GM10266 (cell line): ENCODE results near the gene USP35.
"Not testable (repeated sequence)": the region's sequence is repeated elsewhere in the genome, so short reads cannot be mapped to it uniquely, and the experiment has no call there.

Source experiments
- DNase-seq: peaks from one replicate; pipeline ENCODE4 v3.0.0; 2012; ENCODE audit errors: extremely low spot score
- TF ChIP-seq, protein P1 (sequence below): IDR thresholded peaks from 2 replicates; pipeline ENCODE4 v1.5.1; 2012; ENCODE audit warnings: mild to moderate bottlenecking, low read depth; ENCODE audit not compliant: control insufficient read depth, insufficient read depth; ENCODE audit errors: missing control alignments

The USP35 gene

DNA sequence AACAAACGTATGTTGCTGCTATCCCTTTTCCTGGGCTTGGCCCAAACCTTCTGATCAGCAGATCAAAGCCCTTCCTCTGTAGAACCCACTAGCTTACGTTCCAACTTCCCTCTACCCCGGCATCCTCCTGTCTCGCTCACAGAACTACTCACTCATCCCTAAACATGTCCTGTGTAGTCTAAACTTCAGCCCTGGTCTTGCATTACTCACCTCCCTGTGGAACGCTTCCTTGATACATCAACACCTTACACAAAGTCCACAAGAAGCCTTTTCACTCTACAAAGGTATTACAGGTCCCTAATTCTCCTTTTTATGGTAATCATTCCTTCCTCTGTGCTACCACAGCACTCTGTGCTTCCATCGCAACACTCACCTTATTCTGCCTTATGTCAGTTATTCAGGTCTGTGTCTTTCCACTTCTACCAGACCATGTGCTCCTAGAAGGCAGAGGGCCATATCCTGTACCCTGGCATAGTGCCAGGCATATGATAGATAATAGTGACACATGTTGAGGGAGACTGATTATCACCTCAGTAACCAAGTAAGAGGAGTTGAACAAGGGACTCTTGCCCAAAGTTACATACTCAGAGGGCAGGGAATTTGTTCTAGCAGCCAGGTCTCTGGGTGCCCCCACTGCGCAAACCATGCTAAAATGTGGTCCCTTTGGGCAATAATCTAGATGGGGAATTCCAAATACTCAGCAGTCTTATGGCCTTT is 41.6 kb downstream of the USP35 start:
- TF ChIP-seq, protein P1, sequence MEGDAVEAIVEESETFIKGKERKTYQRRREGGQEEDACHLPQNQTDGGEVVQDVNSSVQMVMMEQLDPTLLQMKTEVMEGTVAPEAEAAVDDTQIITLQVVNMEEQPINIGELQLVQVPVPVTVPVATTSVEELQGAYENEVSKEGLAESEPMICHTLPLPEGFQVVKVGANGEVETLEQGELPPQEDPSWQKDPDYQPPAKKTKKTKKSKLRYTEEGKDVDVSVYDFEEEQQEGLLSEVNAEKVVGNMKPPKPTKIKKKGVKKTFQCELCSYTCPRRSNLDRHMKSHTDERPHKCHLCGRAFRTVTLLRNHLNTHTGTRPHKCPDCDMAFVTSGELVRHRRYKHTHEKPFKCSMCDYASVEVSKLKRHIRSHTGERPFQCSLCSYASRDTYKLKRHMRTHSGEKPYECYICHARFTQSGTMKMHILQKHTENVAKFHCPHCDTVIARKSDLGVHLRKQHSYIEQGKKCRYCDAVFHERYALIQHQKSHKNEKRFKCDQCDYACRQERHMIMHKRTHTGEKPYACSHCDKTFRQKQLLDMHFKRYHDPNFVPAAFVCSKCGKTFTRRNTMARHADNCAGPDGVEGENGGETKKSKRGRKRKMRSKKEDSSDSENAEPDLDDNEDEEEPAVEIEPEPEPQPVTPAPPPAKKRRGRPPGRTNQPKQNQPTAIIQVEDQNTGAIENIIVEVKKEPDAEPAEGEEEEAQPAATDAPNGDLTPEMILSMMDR: no peak
- no peak for DNase-seq

DNA sequence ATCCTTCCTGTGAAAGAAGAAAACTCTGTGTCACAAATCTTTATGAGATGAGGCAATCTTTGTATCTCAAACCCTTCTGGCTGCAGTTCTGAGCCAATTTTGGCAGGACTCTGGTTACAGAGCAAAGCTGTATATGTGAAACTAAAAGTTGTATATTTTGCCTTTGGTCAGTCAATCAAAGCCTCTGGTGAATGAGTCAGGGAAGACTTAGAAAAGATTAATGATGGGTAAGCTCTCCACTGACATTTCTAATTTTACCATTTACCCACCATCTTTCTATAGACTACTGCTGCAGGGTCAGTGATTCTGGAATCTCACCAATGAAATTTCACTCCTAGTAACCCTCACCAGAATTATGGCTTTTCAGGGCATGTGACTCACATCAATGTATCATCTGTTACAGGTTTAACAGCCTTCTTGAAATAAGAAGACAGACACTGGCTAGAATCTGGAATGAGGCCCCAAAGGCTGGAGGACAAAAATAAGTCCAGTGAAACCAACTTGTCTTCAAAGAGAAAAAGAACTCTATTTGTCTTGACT is 43.3 kb downstream of the USP35 start:
- no peak for DNase-seq
- TF ChIP-seq, protein P1: no peak

DNA sequence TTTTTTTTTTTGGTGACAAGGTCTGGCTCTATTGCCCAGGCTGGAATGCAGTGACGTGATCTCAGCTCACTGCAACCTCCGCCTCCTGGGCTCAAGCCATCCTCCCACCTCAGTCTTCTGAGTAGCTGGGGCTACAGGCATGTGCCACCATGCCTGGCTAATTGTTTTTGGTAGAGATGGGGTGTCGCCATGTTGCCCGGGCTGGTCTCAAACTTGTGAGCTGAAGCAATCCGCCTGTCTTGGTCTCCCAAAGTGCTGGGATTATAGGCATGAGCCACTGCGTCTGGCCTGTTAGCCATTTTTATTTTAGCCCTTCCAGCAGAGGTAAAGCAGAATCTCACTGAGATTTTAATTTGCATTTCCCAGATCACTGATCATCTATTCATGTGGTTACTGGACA is 44.3 kb downstream of the USP35 start:
- not testable (repeated sequence) for DNase-seq

DNA sequence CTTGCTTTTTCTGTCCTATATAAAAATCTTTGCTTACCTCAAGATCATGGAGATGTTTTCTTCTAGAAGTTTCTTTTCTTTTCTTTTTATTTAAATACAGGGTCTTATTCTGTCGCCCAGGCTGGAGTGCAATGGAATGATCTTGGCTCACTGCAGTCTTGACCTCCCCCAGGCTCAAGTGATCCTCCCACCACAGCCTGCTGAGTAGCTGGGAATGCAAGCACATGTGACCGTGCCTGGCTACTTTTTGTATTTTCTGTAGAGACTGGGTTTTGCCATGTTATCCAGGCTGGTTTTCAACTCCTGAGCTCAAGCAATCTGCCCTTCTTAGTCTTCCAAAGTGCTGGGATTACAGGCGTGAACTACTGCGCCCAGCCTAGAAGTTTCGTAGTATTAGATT is 45.3 kb downstream of the USP35 start:
- DNase-seq: no peak
- TF ChIP-seq, protein P1: no peak

DNA sequence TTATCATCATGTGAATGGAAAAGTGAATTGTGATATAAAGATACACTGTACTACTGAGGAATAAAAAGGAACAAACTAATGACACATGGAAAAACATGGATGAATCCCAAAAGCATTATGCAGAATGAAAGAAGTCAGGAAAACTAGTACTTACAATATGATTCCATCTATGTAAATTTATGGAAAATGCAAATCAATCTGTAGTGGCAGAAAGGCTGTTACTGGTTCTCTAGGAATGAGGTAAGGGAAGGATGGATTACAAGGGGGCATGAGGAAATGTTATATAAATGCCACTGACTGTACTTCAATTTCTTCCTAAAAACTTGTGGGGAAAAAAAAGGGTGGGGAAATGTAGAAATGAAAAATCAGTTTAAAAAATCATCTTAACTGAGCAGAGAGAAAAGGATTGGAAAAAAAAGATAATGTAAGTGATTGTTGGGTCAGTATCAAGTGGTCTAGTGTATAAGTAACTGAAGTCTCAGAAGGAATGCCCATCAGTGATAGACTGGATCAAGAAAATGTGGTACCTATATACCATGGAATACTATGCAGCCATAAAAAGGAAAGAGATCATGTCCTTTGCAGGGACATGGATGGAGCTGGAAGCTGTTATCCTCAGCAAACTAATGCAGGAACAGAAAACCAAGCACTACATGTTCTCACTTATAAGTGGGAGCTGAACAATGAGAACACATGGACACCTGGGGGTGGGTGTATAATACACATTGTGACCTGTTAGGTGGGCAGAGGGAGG is 48.8 kb downstream of the USP35 start:
- DNase-seq: no peak
- TF ChIP-seq, protein P1: no peak

DNA sequence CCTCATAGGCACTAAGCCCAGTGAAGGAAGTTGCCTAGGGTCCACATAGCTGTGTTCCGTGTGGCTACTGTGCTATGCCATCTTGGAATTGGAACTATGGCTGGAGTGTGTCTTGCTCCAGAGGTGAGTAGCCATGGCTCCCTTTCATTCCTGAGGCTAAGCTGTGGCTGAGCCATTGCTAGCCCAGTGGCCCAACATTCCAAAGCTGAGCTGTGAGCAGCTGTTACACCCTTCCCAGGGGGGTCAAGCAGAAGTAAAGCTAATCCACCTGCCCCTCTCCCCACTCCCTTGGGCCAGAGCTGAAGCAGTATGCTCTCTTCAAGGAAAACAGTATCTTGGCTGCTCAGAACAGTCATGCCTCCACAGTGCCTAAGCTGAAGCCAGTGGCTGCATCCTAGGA is 51.1 kb downstream of the USP35 start:
- DNase-seq: no peak
- TF ChIP-seq, protein P1: no peak

DNA sequence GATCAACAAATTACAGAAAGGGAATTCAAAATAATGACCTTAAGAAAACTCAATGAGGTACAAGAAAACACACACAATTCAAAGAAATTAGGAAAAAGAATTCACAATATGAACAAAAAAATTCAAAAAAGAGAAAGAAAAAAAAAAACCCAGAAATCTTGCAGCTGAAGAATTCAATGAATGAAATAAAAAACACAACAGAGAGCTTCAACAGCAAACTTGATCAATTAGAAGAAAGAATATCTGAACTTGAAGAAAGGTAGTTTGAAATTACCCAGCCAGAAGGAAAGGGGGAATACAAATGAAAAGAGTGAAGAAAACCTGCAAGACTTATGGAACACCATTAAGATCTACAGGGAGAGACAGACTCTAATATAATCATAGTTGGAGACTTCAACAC is 52.8 kb downstream of the USP35 start:
- no peak for DNase-seq
- TF ChIP-seq, protein P1: no peak
